Gastroesophageal sphincter (tissue), 3 donors: ENCODE results near the gene IRS2.

Experiments used
- EP300 ChIP-seq: sonication (generic); formaldehyde crosslinking; IDR thresholded peaks from one replicate; pipeline ENCODE4 v1.6.1; 2017; ENCODE audit warnings: antibody characterized with exemption, mild to moderate bottlenecking
- POLR2A ChIP-seq, 2 donors: fragments of 450-650 bp; IDR thresholded peaks; one replicate each; pipeline ENCODE4 v1.6.1; 2017; ENCODE audit warnings: antibody characterized with exemption in 2 of 2, mild to moderate bottlenecking in 2 of 2, moderate library complexity in 1 of 2
- POLR2AphosphoS5 ChIP-seq: sonication (generic); formaldehyde crosslinking; IDR thresholded peaks from one replicate; pipeline ENCODE4 v1.6.1; 2017; ENCODE audit warnings: antibody characterized with exemption
- TF ChIP-seq, protein P1 (sequence below), 4 experiments: fragments of 200-600 bp in 2 of 4; fragments of 450-650 bp in 2 of 4; sonication (generic) in 1 of 4; IDR thresholded peaks; one replicate each; pipeline ENCODE4 v1.5.1; 2017 to 2019; ENCODE audit warnings: antibody characterized with exemption in 4 of 4, mild to moderate bottlenecking in 2 of 4, moderate library complexity in 2 of 4

DNA sequence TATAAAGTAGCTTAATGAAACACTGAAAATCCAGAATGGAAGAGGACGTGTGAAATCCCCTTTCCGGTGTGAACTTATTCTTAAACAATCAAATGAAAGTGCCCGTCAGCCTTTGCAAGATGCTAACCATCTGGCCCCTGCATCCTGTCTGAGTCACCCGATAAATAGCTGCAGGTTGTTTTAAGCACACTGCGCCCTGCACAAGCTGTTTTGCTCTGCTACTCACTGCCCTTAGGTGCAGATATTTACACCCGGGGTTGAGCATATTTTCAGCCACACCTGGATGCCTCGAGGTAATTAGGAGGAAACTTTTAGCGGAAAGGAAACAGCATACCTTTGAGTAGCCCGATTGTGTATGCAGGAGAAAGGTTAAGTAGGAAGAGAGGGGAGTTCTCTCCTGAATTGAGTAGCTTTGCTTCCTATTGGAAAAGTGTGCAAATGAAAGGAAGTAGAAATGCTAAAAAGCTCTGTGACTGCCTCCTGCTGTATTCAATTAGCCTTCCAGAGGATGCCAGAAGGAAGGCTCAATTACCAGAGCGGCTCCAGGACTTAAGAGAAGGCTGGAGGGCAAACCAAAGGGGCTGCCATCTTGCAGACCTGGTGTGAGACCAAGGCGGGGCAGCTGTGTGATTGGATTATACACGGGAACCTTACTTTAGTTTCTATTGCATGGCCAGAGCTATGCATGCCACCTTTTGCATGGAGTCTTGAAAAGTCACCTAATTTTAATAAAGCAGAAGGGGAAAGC is 42.5 kb downstream of the IRS2 start:
- peak; percentile 71 for TF ChIP-seq POLR2AphosphoS5
- no peak for TF ChIP-seq POLR2A (IDR thresholded peaks at IDR 0.05)
- TF ChIP-seq, protein P1, sequence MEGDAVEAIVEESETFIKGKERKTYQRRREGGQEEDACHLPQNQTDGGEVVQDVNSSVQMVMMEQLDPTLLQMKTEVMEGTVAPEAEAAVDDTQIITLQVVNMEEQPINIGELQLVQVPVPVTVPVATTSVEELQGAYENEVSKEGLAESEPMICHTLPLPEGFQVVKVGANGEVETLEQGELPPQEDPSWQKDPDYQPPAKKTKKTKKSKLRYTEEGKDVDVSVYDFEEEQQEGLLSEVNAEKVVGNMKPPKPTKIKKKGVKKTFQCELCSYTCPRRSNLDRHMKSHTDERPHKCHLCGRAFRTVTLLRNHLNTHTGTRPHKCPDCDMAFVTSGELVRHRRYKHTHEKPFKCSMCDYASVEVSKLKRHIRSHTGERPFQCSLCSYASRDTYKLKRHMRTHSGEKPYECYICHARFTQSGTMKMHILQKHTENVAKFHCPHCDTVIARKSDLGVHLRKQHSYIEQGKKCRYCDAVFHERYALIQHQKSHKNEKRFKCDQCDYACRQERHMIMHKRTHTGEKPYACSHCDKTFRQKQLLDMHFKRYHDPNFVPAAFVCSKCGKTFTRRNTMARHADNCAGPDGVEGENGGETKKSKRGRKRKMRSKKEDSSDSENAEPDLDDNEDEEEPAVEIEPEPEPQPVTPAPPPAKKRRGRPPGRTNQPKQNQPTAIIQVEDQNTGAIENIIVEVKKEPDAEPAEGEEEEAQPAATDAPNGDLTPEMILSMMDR (IDR thresholded peaks at IDR 0.05) = no peak
- TF ChIP-seq EP300 = no peak
